ENCODE results near the gene GAB1. TPM values are rescaled to one million over a fixed set of nuclear protein-coding genes. Genes with fewer than 3 reads are reported as not detected.

GAB1 gene
- total RNA-seq, 1 donor from 2014 or later, result 77.4 TPM

DNA sequence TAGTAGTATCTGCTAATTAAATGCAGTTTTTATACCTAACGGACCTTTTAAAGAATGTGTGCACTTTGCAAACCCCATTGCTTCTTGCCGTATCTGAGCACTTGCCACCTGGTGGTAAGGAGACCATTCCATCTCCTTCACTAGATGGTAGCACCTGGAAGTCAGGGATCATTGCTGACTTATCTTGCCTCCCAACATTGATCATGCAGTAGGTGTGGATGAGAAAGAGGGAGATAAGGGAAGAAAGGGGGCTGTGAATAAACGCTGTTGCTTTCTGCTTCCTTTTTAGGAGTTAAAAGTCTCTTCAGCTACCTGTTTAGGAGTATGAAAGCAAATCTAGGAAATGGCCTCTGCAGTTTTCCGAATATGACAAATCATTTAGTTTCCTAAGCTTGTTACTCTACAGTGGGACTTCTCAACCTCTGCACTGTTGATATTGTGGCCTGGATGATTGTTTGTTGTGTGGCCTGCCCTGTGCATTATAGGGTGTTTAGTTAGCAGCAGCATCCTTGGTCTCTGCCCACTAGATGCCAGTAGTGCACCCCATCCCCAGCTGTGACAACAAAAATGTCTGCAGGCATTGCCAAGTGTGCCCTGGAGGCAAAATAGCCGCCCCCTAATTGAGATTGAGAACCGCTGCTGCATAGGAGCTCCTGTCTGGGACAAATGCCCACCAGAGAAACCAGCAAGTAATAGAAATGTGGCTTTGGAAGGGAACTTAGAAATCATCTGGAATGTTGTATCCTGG lies 38.8 kb downstream of the GAB1 start:
- DNase-seq (ENCODE audit: missing footprints) (no peak), ATAC-seq (peak; percentile 70)
- intact Hi-C loops (cut with DNase I), result loop anchor here (2.0 kb wide), 1 partner anchor 39 kb away; the partner anchor contains the start of gene GAB1

DNA sequence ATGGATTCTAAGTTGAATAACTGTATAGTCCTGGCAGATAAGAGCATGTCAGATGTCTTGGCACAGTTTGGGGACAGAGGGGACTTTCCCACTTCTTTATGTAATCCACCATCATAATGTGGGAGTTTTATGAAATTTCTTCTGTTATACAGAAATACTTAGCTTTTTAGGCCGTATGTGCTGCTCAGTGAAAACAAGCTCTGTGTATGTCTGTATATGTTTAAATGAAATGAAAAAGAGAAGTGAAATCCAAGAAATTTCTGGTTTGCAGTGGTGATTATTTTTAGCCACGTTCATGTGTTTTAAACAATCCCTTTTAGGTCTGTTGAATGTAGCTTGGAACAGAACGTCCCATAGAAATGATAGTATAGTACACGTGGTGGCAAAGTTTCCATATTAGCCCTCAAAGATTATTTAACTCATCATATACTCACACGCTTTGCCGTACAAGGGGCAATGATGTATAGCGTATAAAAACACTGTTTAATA lies 41.0 kb downstream of the GAB1 start:
- DNase-seq (ENCODE audit: missing footprints), result no peak
- no peak for ATAC-seq
- intact Hi-C loops (cut with DNase I), result loop anchor here (2.0 kb wide), 1 partner anchor 41 kb away; the partner anchor contains the start of gene GAB1

DNA sequence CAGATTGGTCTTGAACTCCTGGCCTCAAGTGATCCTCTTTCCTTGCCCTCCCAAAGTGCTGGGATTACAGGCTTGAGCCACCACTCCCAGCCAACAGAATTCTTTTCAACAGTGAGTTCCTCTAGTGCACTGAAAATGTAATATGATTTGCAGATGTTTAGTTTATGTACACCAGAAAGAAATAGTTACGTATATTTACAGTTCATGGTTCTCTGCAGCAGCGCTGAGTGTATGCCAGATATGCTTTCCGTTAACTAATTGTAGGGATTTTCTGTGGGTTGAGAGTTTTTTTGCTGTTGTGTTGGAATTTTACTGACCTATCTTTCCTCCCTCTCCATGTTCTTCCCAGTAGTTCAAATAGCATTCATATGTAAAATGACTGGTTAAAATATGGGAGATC lies 44.0 kb downstream of the GAB1 start:
- ATAC-seq (no peak), DNase-seq (ENCODE audit: missing footprints) (no peak)
- intact Hi-C loops (cut with DNase I), result no loop called here

DNA sequence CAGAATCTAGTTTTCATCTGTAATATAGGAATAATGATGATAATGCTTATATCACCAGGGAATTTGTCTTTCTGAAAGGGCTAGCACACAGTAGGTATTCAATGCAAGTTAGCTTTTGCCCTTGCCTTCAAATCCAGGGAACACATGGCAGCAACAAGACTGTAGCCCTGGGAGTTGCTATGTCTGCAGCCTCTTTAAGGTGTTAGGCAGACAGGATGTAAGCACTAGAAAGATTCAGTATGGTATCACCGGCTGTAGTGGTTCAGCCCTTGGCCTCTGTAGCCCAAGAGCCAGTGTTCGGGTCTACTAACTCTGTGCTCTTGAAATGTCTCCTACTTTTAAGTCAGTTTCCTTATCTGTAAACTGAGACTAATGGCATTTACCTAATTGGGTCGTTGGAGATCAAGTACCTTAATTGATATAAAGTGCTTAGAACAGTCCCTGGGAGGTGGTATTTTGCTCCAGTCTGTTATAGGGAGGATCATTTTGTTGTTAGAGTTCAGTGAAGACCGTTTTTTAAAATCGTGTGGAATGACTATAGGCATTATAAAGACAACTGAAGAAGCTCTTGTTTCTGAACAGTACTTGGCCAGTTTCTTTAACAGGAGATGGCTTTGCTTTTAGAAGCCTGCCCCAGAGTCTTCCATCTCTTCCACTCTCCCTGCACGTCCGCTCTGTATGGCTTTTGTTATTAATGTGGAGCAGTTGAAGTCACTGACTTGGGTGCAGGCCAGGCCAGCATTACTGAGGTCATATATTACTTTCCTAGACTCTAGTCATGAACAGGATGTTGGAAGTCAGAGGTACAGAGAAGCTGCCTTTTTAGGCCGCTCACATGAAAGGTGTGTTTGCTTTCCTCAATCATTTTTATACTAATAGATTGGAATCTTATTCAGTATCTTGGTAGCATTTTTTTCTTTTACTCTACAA lies 44.8 kb downstream of the GAB1 start:
- peak; percentile 92 for DNase-seq (ENCODE audit: missing footprints)
- intact Hi-C loops (cut with DNase I), result no loop called here
- peak; percentile 79 for ATAC-seq

DNA sequence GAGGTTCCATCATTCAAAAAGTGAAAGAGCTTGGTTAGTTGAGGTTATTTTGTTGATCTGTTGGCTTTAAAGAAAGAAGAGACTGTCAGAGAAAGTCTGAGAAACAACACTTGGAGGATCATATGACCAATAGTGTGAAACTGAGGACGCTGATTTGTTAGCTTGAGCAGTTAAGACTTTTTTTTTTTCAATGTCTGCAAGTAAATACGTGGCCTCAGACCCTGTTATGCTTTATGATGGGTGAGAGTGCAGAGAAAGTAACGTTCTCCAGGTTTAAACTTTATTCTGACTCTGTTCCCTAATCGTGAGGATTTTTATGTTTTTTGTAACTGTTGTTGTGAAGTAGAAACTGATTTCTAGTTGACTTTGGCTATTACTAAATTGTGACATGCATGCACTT lies 45.9 kb downstream of the GAB1 start:
- DNase-seq (ENCODE audit: missing footprints) (no peak), ATAC-seq (no peak)
- intact Hi-C loops (cut with DNase I), result no loop called here

GRCh38 chr4:143383005-143383574 lies 46.4 kb downstream of the GAB1 start:
- intact Hi-C loops (cut with DNase I), result no loop called here
- ATAC-seq (no peak), DNase-seq (ENCODE audit: missing footprints) (no peak)

DNA sequence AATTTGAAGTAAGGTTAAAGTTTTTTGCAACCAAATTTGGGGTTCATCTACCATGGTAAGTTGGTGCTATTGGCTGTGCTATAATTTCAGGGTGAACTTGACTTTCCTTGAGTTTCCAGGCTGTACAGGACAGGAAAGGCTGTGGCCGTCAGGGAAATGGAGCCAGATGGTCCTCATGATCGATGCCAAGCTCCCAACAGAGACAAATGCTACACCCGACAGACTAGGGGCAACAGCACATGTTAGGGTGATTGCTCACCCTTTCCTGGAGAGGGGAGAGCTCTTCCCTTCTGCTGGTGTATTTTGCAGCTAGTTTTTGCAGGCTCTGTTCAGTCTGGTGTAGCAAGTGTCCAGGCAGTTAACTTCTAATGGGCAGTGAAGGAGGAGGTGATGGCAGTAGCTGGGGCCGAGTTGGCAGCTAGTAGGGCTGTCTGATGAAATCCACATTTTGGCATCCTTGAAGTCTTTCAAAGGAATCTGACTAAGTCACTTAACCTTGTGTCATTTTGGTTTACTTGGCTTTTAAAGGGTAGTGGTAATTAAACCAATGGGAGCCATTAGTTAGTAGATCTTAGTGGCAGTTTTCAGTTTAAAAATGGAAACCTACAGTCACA lies 47.8 kb downstream of the GAB1 start:
- intact Hi-C loops (cut with DNase I), result no loop called here
- DNase-seq (ENCODE audit: missing footprints) (no peak), ATAC-seq (peak; percentile 37)

GRCh38 chr4:143386812-143387211 lies 50.1 kb downstream of the GAB1 start:
- no peak for ATAC-seq
- DNase-seq (ENCODE audit: missing footprints), result no peak
- intact Hi-C loops (cut with DNase I), result no loop called here

GRCh38 chr4:143389579-143390195 lies 53.0 kb downstream of the GAB1 start:
- ATAC-seq, result peak; percentile 33
- intact Hi-C loops (cut with DNase I), result no loop called here
- DNase-seq (ENCODE audit: missing footprints), result no peak

DNA sequence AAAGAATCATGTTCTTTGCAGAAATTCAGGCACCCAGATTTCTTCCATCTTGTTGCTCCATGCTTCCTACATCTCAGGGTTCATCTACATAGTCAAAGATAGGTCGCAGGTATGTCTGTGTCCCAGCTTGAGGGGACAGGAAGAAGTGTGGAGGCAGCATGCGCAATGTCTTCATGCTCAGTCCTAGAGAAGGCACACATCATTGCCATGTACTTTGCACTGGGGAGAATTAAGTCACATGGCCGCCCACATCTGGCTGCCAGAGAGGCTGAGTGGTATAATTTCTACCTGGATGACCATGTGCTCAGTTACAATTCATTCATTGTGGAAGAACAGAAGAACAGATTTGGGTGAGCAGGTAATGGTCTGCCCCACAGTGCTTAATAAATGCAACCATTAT lies 54.1 kb downstream of the GAB1 start:
- intact Hi-C loops (cut with DNase I), result no loop called here
- DNase-seq (ENCODE audit: missing footprints) (no peak), ATAC-seq (peak; percentile 32)

DNA sequence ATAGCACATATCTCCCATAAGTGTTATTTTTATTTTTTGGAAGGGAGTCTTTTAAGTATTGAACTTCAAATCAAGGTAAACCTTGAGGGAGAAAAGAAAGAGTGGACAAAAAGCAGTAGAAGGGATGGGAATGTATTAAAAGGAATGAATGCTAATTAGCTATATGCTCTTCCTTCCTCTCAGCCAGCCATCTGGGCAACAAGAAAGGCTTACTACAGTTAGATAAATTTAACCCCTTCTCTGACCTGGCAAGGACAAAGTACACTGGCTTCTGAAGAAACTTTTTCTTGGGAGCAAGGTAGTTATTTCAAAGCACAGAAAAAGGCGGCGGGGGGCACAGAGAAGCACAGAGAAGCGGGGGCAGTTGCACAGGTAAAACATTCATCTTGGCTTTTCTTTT lies 54.6 kb downstream of the GAB1 start:
- intact Hi-C loops (cut with DNase I), result no loop called here
- ATAC-seq, result no peak

GRCh38 chr4:143391895-143392294 lies 55.2 kb downstream of the GAB1 start:
- no peak for ATAC-seq
- intact Hi-C loops (cut with DNase I), result no loop called here
- DNase-seq (ENCODE audit: missing footprints), result no peak

More for the DNA sequence above, 54.6 kb downstream of the GAB1 start:
- DNase-seq (ENCODE audit: missing footprints), result no peak

- ATAC-seq (peak; percentile 35), DNase-seq (ENCODE audit: missing footprints) (no peak)
- intact Hi-C loops (cut with DNase I), result no loop called here
Measured at GRCh38 chr4:143393195-143393594, 56.5 kb downstream of the GAB1 start.

DNA sequence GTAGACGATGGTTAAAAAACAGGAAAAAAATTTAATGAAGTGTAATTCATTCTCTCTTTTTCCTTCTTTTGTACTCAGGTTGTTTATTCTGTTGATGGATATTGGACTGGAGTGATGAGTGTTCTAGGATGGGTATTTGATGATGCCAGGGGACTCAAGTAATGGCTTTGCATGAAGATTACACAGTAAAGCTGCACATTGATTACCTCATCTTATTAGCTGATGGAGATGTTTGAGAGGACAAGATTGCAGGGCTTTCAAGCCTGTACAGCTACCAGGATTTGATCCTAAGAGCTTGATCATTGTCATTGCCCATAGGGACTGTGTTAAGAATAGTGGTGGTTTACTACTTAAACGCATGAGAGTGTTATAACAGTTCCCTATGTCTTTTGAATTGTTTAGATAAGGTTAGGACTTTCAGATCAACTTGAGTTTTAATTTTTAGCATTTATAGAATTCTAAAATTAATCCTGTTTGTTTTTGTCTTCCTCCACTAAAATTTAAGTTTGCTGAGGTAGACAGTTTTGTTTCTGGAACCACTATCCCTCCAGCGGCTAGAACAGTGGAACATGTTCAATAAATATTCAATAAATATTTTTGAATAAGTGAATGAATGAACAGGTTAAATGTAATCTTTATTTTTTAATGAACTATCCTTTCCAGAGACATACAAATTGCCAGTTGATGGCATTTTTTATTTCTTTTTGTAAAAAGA lies 58.2 kb downstream of the GAB1 start:
- ATAC-seq, result no peak
- DNase-seq (ENCODE audit: missing footprints), result no peak
- intact Hi-C loops (cut with DNase I), result loop anchor here (5.0 kb wide), 2 partner anchors 38 to 58 kb away; partner anchors contain the start of gene GAB1

- intact Hi-C loops (cut with DNase I), result loop anchor here (5.0 kb wide), 2 partner anchors 39 to 59 kb away; partner anchors contain the start of gene GAB1
- ATAC-seq (no peak), DNase-seq (ENCODE audit: missing footprints) (no peak)
Measured at GRCh38 chr4:143396695-143397094, 60.0 kb downstream of the GAB1 start.

DNA sequence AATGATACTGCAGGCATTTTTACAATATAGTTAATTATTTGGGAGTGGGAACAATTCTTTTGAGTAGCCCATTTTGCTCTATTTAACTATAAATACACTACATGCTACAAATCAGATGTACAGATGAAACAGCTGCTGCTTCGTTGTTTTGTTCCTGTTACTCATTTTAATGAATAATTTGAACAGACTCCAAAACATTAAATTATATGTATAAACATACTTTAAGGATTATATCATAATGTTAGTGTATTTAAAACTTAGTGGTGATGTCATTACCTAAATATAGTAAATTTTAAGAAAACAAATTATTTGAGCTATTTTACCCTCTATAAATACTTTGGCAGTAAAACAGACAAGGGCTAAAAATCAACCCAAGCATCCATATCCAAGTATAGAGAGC lies 60.7 kb downstream of the GAB1 start:
- no peak for ATAC-seq
- intact Hi-C loops (cut with DNase I), result loop anchor here (5.0 kb wide), 2 partner anchors 40 to 60 kb away; partner anchors contain the start of gene GAB1
- no peak for DNase-seq (ENCODE audit: missing footprints)

GRCh38 chr4:143397887-143398286 lies 61.2 kb downstream of the GAB1 start:
- no peak for DNase-seq (ENCODE audit: missing footprints)
- no peak for ATAC-seq
- intact Hi-C loops (cut with DNase I), result loop anchor here (5.0 kb wide), 2 partner anchors 41 to 61 kb away; partner anchors contain the start of gene GAB1

Data from Right ventricle myocardium inferior (tissue), 1 donor.